Erythroblast (primary cell): ENCODE results near the gene GHRL.
"Not testable (repeated sequence)": the region's sequence is repeated elsewhere in the genome, so short reads cannot be mapped to it uniquely, and the experiment has no call there.

Source experiments
- GATA1 ChIP-seq: IDR thresholded peaks from 2 replicates; pipeline ENCODE4 v1.6.1; 2011; ENCODE audit warnings: low read depth, mild to moderate bottlenecking, control low read depth, low read length, moderate library complexity
- POLR2A ChIP-seq: IDR thresholded peaks from 2 replicates; pipeline ENCODE4 v1.6.1; 2011; ENCODE audit warnings: mild to moderate bottlenecking, low read length

- TF ChIP-seq POLR2A, GATA1: not testable (repeated sequence)
These were observed 20.3 kb downstream of the GHRL start for GRCh38 chr3:10272476-10272875.
